Breast epithelium (tissue), 4 donors: Measurements from ENCODE around the gene TMEFF2. TPM values are rescaled to one million over a fixed set of nuclear protein-coding genes. Genes with fewer than 3 reads are reported as not detected.

Experiments
- DNase-seq, 2 donors: peaks; one replicate each; pipeline ENCODE4 v3.0.0-alpha.2; 2019; ENCODE audit warnings: low spot score in 2 of 2
- H3K27ac ChIP-seq, 2 donors: fragments of 200-600 bp; sonication (generic) in 1 of 2; one replicate each; pipeline ENCODE4 v1.5.1; 2016 to 2019; ENCODE audit warnings: mild to moderate bottlenecking in 1 of 2
- H3K27me3 ChIP-seq, 2 donors: fragments of 200-600 bp; sonication (generic) in 1 of 2; one replicate each; pipeline versions ENCODE4 v1.5.1 to v1.6.0; 2017 to 2019; ENCODE audit warnings: control low read depth in 1 of 2, mild to moderate bottlenecking in 1 of 2
- H3K36me3 ChIP-seq: fragments of 200-600 bp; one replicate; pipeline ENCODE4 v1.5.1; 2019
- H3K4me1 ChIP-seq, 2 donors: fragments of 200-600 bp; sonication (generic); one replicate each; pipeline ENCODE4 v1.5.1; 2016 to 2019; ENCODE audit warnings: control low read depth in 1 of 2
- H3K4me3 ChIP-seq, 3 donors: fragments of 200-600 bp; sonication (generic); 1 replicate in 2 of 3; 2 replicates in 1 of 3; pipeline ENCODE4 v1.5.1; 2016 to 2019; ENCODE audit warnings: mild to moderate bottlenecking in 3 of 3, moderate library complexity in 2 of 3
- H3K9me3 ChIP-seq, 2 donors: fragments of 200-600 bp; sonication (generic) in 1 of 2; one replicate each; pipeline ENCODE4 v1.5.1; 2016 to 2019; ENCODE audit warnings: control low read depth in 1 of 2
- CTCF ChIP-seq, 3 donors: fragments of 450-650 bp; IDR thresholded peaks; one replicate each; pipeline ENCODE4 v1.5.1; 2016 to 2017; ENCODE audit warnings: antibody characterized with exemption in 3 of 3, mild to moderate bottlenecking in 3 of 3, moderate library complexity in 3 of 3
- POLR2A ChIP-seq: fragments of 450-650 bp; IDR thresholded peaks from one replicate; pipeline ENCODE4 v1.6.1; 2016; ENCODE audit warnings: antibody characterized with exemption, mild to moderate bottlenecking, moderate library complexity
- POLR2AphosphoS5 ChIP-seq, 3 donors: sonication (generic); formaldehyde crosslinking; IDR thresholded peaks; one replicate each; pipeline ENCODE4 v1.6.1; 2017; ENCODE audit warnings: antibody characterized with exemption in 3 of 3
- intact Hi-C: fragments of 100-400 bp; cut with DNase I; formaldehyde crosslinking; loops from one replicate; pipeline ENCODE4 v1.15.1; 2023; ENCODE audit warnings: low total_unique reads
- total RNA-seq, 3 donors: library from RNA; depleted of rRNA; stranded (reverse); fragments of >200 nt; gene quantifications; one replicate each; pipeline ENCODE4 v1.1.0, GENCODE V29; 2016

The TMEFF2 gene
- total RNA-seq, 3 donors from 2014 or later = 0.32 TPM; not detected in 2

GRCh38 chr2:192064459-192064858 is 130.3 kb downstream of the TMEFF2 start:
- DNase-seq = no peak
- Histone ChIP-seq H3K9me3 (no peaks in the 10 kb centered on the region), H3K36me3 (no peaks in the 10 kb centered on the region), H3K27ac (no peak overlapping the region), H3K4me3 (no peak overlapping the region), H3K27me3 (no peaks in the 10 kb centered on the region), H3K4me1 (no peaks in the 10 kb centered on the region)
- intact Hi-C loops = no loop called here
- TF ChIP-seq CTCF (IDR thresholded peaks at IDR 0.05) (no peak), POLR2A (no peak), POLR2AphosphoS5 (IDR thresholded peaks at IDR 0.05) (no peak)

GRCh38 chr2:192060161-192060560 is 134.6 kb downstream of the TMEFF2 start:
- TF ChIP-seq CTCF (IDR thresholded peaks at IDR 0.05) (no peak), POLR2A (no peak), POLR2AphosphoS5 (IDR thresholded peaks at IDR 0.05) (no peak)
- intact Hi-C loops = no loop called here

GRCh38 chr2:192059266-192059665 is 135.5 kb downstream of the TMEFF2 start:
- Histone ChIP-seq H3K27ac (no peak overlapping the region), H3K4me1 (no peaks in the 10 kb centered on the region), H3K4me3 (no peak overlapping the region), H3K36me3 (no peaks in the 10 kb centered on the region), H3K27me3 (no peaks in the 10 kb centered on the region), H3K9me3 (no peaks in the 10 kb centered on the region)
- TF ChIP-seq POLR2AphosphoS5 (IDR thresholded peaks at IDR 0.05) (no peak), POLR2A (no peak), CTCF (IDR thresholded peaks at IDR 0.05) (no peak)
- intact Hi-C loops = no loop called here
- no peak for DNase-seq

More at GRCh38 chr2:192060161-192060560, 134.6 kb downstream of the TMEFF2 start:
- Histone ChIP-seq H3K27me3 (no peaks in the 10 kb centered on the region), H3K27ac (no peak overlapping the region), H3K9me3 (no peaks in the 10 kb centered on the region), H3K4me1 (no peaks in the 10 kb centered on the region), H3K36me3 (no peaks in the 10 kb centered on the region), H3K4me3 (no peak overlapping the region)
- DNase-seq = no peak

- TF ChIP-seq CTCF (IDR thresholded peaks at IDR 0.05) = no peak
- TF ChIP-seq POLR2AphosphoS5 (IDR thresholded peaks at IDR 0.05) = no peak
- no peak for TF ChIP-seq POLR2A
- H3K36me3 ChIP-seq = no peaks in the 10 kb centered on the region
- no peak overlapping the region for H3K27ac ChIP-seq
- intact Hi-C loops = no loop called here
- no peak overlapping the region for H3K4me3 ChIP-seq
- no peaks in the 10 kb centered on the region for H3K4me1 ChIP-seq
- no peak for DNase-seq
- H3K9me3 ChIP-seq = no peaks in the 10 kb centered on the region
- no peaks in the 10 kb centered on the region for H3K27me3 ChIP-seq
Observed at GRCh38 chr2:192053921-192054320, 140.8 kb downstream of the TMEFF2 start.

DNA sequence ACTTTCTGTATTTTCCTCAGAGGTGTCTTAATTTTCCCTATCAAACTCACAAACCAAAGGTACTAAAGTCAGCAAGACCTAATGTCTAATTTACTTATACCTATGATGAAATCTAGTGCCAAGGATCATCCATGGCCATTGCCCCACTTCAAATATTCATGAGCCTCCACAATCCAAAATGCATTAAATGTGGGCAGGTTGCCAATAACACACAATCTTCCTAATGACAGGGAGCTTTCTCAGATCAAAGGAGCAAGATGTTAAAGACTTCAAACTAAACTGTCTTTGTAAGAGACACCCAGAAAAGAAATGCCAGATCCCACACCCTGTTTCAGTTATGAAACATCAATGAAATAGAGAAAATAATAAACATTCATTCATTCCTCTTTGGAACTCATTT is 143.2 kb downstream of the TMEFF2 start:
- Histone ChIP-seq H3K36me3 (no peaks in the 10 kb centered on the region), H3K27ac (no peak overlapping the region), H3K4me1 (no peaks in the 10 kb centered on the region), H3K27me3 (no peaks in the 10 kb centered on the region), H3K9me3 (no peaks in the 10 kb centered on the region), H3K4me3 (no peak overlapping the region)
- DNase-seq = no peak
- intact Hi-C loops = no loop called here
- TF ChIP-seq CTCF (IDR thresholded peaks at IDR 0.05) (no peak), POLR2A (no peak), POLR2AphosphoS5 (IDR thresholded peaks at IDR 0.05) (no peak)
